Fibroblast of skin of left biceps (primary cell): ENCODE results near the gene ZNF83.
"Not testable (repeated sequence)": the region's sequence is repeated elsewhere in the genome, so short reads cannot be mapped to it uniquely, and the experiment has no call there.

Experiments
- DNase-seq, 2 experiments: peaks; one replicate each; pipeline ENCODE4 v3.0.0-alpha.2; 2013; ENCODE audit warnings: low read depth in 2 of 2

The ZNF83 gene

DNA sequence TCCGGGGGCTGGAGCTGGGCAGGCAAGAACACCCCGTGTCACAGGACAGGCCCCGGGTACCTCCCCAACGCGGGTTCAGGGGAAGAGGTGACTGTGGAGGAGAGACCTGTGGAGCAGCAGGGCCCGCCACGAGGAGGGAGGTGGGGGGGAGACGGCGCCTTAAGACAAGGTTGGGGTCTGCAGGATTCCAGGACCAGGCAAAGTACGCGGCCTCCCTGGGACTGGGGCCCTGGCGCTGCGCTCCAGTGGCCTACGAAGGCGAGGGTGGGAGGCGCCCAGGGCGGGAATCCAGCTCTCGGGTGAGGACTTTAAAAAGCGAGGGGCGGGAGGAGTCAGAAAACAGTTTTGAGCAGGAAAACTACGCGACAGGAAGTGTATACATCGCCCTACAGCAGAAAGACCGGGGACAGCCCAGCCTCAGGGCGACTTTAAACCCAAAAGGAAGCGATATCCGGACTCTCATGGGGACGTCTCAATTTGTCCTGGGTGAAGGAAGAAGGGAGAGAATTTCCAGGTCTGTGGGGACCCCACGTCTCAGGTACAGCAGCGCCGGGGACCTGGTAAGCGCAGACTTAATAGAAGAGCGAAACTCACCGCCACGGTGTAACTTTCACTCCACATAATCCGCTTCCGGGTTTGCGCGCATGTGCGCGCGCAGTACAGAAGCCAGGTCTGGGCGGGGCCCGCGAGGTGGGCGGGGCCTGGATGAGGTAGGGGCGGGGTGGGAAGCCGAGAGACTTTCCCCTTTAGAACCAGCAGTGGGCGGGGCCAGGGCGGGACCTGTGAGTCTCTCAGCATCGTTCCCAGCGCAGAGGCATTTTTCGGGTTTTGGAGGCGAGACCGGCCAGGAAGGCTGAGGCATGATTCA, at the start of gene ZNF83:
Gene ZNF83, minus strand, starts transcription at position 638 of the 868 bp plus-strand sequence.
- DNase-seq: peak; percentile 81 to 84

DNA sequence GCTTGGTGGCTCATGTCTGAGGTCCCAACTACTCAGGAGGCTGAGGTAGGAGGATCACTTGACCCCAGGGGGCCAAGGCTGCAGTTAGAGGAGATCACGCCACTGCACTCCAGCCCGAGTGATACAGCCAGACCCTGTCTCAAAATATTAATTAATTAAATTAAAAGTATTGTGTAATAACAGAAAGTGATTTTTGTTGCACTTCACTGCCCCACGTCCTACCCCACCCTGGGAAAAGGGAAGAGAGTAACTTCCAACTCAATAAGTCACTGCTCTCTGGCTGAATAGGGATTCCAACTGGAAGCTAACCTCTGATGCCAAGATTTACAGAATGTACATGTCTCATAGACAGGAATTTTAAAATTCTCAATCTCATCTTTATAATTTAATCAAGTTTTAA, 49.5 kb upstream of the ZNF83 start:
- no peak for DNase-seq

DNA sequence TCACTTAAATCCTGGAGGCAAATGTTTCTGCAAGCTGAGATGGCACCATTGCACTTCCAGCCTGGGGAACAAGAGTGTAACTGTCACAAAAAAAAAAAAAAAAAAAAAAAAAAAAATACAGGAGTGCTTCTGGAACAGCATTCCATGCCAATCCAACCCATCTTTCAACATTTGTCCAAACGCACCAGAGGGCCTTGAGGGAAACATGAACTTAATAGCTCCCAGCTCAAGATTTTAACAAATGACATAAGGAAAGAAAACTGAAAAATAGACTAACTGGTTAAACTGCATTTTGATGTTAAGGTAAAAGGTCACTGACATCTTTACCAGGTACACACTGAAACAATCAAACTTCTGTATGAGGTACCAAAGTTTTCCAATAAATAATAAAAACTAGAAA, 47.7 kb upstream of the ZNF83 start:
- DNase-seq: no peak

GRCh38 chr19:52681216-52681615, 43.1 kb upstream of the ZNF83 start:
- DNase-seq: not testable (repeated sequence)

DNA sequence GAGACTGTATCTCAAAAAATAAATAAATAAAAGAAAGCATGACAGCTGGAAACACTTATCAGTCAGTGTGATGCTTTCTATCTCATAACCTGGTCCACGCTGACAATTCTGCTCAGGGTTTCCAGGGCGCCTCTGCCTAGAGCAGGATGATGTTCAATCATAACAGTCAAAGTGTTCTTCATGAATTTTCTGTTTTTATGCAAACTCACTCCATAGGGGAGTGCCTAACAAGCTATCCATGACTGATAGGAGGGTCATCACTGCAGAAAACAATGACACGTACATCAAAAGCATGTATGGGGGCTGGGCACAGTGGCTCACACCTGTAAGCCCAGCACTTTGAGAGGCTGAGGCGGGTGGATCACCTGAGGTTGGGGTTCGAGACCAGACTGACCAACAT, 41.4 kb upstream of the ZNF83 start:
- DNase-seq: no peak

- DNase-seq: not testable (repeated sequence)
Observed at GRCh38 chr19:52675239-52675638, 37.1 kb upstream of the ZNF83 start.

GRCh38 chr19:52673014-52673413, 34.9 kb upstream of the ZNF83 start:
- DNase-seq: no peak

GRCh38 chr19:52670046-52670445, 31.9 kb upstream of the ZNF83 start:
- no peak for DNase-seq

GRCh38 chr19:52669586-52669985, 31.4 kb upstream of the ZNF83 start:
- DNase-seq: no peak

DNA sequence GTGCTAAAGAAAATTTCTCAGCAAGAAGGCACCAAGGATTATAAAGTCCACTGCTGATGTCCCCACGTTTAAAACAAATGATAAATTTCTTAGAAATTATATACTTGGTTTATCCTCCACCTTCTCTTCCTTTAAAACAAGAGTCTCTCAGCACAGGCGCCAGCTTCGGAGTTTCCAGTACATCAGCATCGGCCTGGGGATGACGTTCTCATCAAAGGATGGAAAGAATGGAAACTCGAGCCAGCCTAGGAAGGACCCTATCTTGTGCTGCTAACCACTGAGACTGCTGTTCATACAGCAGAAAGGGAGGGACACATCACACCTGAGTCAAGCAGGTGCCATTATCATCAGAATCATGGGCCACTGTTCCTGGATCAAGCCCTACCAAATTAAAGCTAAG, 29.8 kb upstream of the ZNF83 start:
- DNase-seq: no peak

- DNase-seq: no peak
Observed at GRCh38 chr19:52666506-52666905, 28.4 kb upstream of the ZNF83 start.

DNA sequence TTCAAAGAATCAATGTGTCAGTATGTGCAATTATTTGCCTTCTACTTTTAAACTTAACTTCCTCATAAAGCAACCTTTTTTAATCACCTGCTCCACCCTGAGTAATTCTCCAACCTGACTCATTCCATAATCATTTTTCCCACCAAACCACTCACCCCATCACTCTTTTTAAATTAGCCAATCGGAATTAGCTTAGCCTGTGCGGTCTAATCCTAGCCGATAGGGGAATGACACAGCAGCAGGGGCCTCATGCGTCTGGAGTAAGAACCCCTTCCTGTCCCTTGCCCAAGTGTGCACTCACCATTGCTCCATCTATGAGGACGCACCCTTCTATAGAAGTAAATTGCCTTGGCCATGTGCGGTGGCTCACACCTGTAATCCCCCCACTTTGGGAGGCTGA, 27.4 kb upstream of the ZNF83 start:
- no peak for DNase-seq

DNA sequence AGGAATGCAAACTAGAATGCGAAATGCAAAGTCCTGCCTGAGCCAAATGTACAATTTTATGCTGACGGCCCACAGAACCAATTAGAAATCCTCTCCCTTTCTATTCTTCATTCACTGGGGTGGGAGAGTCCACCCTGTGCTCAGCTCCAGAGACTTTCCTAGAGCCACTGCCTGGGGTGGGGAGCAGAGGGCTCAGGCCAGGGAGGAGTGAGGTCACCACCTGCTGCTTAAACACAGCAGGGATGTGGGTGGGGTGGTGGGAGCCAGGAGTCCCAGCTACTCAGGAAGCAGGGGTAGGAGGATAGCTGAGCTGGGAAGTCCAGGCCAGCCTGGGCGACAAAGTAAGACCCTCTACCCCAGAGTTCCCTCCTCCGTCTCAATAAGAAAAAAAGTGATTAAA, 26.9 kb upstream of the ZNF83 start:
- DNase-seq: no peak

GRCh38 chr19:52664461-52664860, 26.3 kb upstream of the ZNF83 start:
- DNase-seq: no peak

- DNase-seq: no peak
Observed at GRCh38 chr19:52662631-52663030, 24.5 kb upstream of the ZNF83 start.

DNA sequence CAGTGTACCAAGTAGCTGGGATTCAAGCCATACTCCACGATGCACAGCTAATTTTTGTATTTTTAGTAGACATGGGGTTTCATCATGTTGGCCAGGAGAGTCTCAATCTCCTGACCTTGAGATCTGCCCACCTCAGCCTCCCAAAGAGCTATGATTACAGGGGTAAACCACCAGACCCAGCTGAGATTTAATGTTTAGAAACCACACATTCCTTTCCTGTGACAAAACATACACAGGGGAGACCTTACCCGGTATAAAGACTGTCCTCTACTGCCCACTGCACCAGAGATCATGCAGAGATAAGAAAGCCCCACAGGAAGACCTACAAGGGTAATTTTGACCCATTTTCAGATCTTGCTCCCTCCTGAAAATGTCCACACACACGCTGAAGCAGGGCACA, 22.8 kb upstream of the ZNF83 start:
- DNase-seq: no peak

DNA sequence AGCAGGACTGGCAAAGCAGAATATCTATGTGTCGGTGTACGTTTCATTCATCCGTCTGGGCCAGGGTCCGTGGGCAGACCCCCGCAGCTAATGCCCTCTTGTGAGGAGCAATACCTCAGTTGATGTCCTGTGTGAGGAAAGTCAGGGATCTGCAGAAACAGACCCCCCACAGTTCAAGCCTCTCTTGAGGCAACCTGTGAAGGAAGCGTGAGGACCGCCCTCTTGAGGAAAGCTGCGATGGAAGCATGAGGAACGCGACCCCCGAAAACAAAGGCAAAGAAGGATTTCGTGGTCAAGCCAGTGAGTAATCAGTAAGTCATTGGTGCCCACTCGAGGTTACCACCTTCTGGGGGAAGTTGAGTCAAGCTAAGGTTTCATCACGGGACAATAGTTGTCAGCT, 20.9 kb upstream of the ZNF83 start:
- DNase-seq: no peak

GRCh38 chr19:52658595-52658994, 20.4 kb upstream of the ZNF83 start:
- DNase-seq: no peak

GRCh38 chr19:52653161-52653560, 15.0 kb upstream of the ZNF83 start:
- no peak for DNase-seq

DNA sequence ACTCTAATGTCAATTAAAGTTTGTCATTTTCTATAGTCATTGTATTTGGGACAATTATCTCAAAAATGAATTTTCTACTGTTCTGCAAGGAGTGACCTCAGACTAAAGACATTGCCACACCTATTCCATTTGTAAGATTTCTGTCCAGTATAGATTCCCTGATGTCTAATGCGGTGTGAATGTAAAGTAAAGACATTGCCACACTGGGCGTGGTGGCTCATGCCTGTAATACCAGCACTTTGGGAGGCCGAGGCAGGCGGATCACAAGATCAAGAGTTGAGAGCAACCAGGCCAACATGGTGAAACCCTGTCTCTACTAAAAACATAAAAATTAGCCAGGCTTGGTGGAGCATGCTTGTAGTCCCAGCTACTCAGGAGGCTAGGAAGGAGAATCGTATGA, 13.8 kb upstream of the ZNF83 start:
- DNase-seq: no peak

DNA sequence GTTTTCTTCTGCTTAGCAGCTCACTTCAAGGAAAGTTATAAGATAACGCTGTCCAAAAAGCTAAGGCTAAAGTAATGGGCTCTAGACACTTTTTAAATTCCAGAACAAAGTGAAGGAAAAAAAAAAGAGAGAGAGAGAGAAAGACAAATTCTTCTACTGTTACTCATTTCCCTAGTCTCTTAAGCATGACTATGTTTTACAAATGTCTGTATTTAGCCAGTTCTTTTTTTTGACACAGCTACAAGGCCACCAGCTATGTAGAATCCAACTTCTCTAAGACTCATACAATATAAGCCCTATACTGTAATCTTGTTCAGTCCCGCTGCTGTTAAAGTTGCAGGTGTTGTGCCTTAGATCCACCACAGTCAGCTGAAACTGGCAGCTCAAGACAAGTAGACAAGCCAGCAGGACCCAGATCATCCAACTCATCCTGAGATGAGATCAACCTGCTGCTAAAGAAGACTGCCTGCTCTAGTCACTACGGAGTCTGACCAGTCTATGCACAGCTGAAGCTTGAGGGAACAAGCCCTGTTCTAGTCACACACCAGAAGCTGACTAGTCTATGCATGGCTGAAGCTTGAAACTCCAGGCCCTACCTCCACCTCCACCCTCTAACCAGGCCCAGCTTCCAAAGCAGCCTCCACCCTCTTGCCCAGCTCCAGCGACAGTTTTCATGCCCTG, 10.3 kb upstream of the ZNF83 start:
- DNase-seq: no peak

GRCh38 chr19:52646571-52647217, 8.5 kb upstream of the ZNF83 start:
- no peak for DNase-seq

DNA sequence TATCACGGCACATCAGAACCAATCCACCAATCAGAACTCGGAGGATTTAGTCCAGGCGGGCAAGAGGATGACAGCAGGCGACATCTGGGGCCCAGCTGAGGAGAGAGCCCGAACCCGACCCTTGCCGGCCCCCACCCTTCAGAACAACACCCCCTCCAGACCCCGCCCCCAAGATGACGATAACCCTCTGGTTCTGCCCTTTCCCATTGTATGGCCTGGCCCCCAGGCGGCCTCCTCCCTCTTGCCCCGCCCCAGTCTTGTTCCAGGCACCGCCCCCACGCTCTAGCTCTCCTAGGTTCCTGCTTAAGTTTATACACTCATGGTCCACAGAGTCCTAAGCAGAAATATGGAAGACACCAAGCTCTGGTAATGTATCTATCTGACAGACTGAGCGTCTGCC, 2.8 kb upstream of the ZNF83 start:
- no peak for DNase-seq
